CD4-positive, alpha-beta T cell treated with Interleukin-15 for 1 hour (primary cell): Measurements from ENCODE around the gene CCDC187.

Experiments
- DNase-seq: peaks from one replicate; pipeline ENCODE4 v3.0.0-alpha.2; 2020

CCDC187 gene

GRCh38 chr9:136202454-136203407, 101.2 kb downstream of the CCDC187 start:
- DNase-seq: no peak

GRCh38 chr9:136201609-136202453, 102.1 kb downstream of the CCDC187 start:
- no peak for DNase-seq

- no peak for DNase-seq
These were observed 102.7 kb downstream of the CCDC187 start for GRCh38 chr9:136201174-136201573.

GRCh38 chr9:136200424-136200823, 103.5 kb downstream of the CCDC187 start:
- no peak for DNase-seq
